ENCODE results near the gene COTL1.
"Not testable (repeated sequence)": the region's sequence is repeated elsewhere in the genome, so short reads cannot be mapped to it uniquely, and the experiment has no call there.

COTL1 gene

DNA sequence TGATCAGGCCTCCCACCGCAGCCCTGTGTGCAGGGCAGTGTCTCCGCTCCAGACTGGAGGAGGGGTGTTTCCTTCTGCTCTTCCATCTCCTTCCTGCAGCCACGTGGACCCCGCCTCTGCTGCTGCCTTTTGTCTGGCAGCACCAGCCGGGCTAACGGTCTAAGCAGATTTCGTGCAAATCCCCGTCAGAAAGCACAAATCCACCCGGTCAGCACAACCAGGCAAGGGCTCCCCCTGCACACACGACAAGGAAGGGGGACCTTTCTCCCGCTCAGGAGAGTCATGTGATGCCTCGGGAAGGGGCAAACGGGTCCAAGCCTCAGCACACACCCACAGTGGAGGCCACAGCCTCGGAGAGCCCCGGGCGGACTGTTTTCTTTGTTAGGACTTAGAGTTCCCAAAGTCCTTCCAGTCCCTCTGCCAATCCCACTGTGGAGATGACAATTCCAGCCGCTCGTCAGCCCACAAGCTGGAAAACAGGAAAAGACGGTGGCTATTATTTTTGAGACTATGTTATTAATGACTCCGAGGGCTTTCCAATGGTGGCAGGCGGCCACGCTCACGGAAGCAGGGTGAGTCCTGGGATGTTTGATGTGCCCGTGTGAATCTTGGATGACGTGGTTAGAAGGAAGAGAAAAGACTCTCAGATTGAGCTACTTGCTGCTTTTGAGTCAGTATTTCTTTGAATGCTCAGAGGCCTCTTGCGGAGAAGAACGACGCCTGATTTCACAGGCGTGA is 90.9 kb downstream of the COTL1 start:
- H3K4me1 ChIP-seq (ENCODE audit: control insufficient read depth in 1 of 2, insufficient read depth in 1 of 2, low read depth in 1 of 2, low read length in 1 of 2), result peaks cover 22 to 32% of the 10 kb centered on the region in 2 experiments
- peak overlapping the region in 1 of 2 experiments; percentile 22 for H3K4me3 ChIP-seq (ENCODE audit: low read depth in 1 of 2, low read length in 1 of 2)
- peak overlapping the region; percentile 80 for H3K27ac ChIP-seq
- H3K9me3 ChIP-seq, result no peaks in the 10 kb centered on the region
- no peaks in the 10 kb centered on the region for H3K36me3 ChIP-seq
- peaks cover 10% of the 10 kb centered on the region for H3K27me3 ChIP-seq
- TF ChIP-seq, protein P1, sequence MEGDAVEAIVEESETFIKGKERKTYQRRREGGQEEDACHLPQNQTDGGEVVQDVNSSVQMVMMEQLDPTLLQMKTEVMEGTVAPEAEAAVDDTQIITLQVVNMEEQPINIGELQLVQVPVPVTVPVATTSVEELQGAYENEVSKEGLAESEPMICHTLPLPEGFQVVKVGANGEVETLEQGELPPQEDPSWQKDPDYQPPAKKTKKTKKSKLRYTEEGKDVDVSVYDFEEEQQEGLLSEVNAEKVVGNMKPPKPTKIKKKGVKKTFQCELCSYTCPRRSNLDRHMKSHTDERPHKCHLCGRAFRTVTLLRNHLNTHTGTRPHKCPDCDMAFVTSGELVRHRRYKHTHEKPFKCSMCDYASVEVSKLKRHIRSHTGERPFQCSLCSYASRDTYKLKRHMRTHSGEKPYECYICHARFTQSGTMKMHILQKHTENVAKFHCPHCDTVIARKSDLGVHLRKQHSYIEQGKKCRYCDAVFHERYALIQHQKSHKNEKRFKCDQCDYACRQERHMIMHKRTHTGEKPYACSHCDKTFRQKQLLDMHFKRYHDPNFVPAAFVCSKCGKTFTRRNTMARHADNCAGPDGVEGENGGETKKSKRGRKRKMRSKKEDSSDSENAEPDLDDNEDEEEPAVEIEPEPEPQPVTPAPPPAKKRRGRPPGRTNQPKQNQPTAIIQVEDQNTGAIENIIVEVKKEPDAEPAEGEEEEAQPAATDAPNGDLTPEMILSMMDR (IDR thresholded peaks at IDR 0.05), result no peak

DNA sequence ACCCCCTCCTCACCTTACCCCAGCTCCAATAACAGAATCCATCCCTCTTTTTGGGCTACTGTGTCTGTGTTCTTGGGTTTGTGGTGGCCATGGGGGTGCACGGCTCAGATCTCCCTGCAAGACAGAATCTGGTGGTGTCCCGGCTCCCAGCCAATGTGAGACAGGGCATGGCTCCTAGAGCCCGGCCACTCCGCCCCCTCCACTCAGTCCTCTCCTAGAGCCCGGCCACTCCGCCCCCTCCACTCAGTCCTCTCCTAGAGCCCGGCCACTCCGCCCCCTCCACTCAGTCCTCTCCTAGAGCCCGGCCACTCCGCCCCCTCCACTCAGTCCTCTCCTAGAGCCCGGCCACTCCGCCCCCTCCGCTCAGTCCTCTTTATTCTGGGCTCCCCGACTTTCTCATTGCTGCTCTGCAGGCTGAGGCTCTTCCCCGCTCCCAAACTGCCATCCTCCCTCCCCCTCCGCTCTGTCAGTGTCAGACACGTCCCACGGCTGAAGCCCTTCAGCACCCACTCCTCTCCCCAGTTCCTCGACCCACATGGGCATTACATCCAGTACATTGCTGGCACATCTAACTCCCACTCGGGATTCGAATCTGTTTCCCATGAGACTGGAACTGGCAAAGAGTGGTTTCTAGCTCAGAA is 92.8 kb downstream of the COTL1 start:
- peaks cover 22 to 32% of the 10 kb centered on the region in 2 experiments for H3K4me1 ChIP-seq (ENCODE audit: control insufficient read depth in 1 of 2, insufficient read depth in 1 of 2, low read depth in 1 of 2, low read length in 1 of 2)
- H3K27me3 ChIP-seq; H3K9me3 ChIP-seq; H3K4me3 ChIP-seq (ENCODE audit: low read depth in 1 of 2, low read length in 1 of 2); H3K27ac ChIP-seq; H3K36me3 ChIP-seq: not testable (repeated sequence)

DNA sequence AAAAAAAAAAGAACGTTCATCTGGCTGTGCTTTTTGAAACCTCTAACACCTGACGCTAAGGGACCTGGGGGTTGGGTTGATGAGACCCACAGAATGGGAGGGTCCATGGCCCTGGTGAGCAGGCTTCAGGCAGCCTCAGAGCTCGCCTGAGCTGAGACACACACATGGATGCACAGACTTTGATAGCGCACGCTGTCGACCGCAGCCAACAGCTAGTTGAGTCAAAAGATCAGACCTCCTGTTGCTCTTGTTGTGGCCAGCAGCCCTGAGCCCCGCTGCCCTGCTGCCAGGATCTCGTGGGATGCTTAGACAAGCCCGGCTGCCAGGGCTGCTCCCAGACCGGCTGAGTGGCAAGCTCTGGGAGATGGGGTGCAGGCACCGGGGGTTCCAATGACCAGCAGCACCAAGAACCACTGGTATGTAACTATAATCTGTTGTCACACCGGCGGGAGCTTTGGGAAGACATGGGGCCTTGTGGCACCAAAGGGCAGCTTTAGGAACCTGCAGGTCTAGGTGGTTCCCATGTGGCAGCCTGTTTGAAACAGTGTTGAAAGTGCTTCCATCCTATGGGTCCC is 93.4 kb downstream of the COTL1 start:
- Histone ChIP-seq H3K4me3 (ENCODE audit: low read depth in 1 of 2, low read length in 1 of 2) (no peak overlapping the region), H3K36me3 (no peaks in the 10 kb centered on the region), H3K9me3 (no peaks in the 10 kb centered on the region), H3K27ac (no peak overlapping the region), H3K4me1 (ENCODE audit: control insufficient read depth in 1 of 2, insufficient read depth in 1 of 2, low read depth in 1 of 2, low read length in 1 of 2) (peaks cover 22 to 32% of the 10 kb centered on the region in 2 experiments), H3K27me3 (no peaks in the 10 kb centered on the region)
- TF ChIP-seq, protein P1 (IDR thresholded peaks at IDR 0.05), result no peak

DNA sequence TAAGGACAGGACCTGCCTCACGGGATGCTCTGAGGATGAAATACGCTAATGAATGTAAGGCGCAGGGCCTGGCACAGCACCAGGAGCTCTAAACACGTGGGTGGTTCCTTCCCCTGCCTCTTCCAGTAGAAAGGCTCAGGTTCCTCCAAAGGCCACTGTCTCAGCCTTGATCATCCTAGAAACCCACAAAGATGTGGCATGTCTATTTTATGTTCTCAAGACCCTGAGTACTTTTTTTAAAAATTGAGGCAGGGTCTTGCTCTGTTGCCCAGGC is 96.4 kb downstream of the COTL1 start:
- no peaks in the 10 kb centered on the region for H3K27me3 ChIP-seq
- TF ChIP-seq, protein P1 (IDR thresholded peaks at IDR 0.05), result no peak
- H3K4me3 ChIP-seq (ENCODE audit: low read depth in 1 of 2, low read length in 1 of 2), result no peak overlapping the region
- H3K9me3 ChIP-seq, result no peaks in the 10 kb centered on the region
- H3K4me1 ChIP-seq (ENCODE audit: control insufficient read depth in 1 of 2, insufficient read depth in 1 of 2, low read depth in 1 of 2, low read length in 1 of 2), result peaks cover 2 to 5% of the 10 kb centered on the region in 2 experiments
- no peak overlapping the region for H3K27ac ChIP-seq
- H3K36me3 ChIP-seq, result no peaks in the 10 kb centered on the region

DNA sequence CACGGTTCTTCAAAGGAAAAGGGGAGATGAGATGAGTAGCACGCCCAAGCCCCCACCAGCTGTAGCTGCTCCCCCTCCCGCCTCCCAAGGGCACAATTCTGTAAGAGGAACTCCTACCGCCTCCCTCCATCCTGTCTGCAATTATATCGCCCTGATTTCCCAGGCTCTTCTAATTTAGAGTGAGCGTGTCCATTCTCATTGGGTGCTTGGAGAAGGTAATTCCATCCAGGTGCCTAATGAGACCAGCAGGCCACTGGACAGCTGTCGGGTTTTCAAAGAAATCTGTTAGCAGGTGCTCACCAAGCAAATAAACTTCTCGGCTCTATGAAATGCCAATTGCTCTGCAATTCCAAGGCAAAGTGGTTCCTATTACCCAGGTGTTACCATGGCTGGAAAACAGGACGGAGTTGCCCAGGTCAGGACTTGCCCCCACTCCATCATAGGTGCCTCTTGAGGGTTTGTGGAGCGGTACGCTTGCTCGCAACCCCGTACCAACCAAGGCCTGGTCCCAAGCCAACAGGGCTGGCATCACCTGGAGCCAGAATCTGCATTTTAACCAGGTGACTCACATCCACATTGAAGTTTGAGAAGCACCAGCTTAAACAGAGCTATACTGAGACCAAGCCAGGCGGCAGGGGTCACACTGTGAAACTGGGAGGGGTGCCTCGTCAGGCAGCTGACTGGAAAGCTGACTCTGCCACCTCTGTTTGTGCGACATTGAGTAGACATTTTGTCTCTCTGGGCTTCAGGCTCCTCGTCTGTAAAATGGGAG is 97.0 kb downstream of the COTL1 start:
- TF ChIP-seq, protein P1 (IDR thresholded peaks at IDR 0.05), result no peak
- no peak overlapping the region for H3K27ac ChIP-seq
- H3K4me1 ChIP-seq (ENCODE audit: control insufficient read depth in 1 of 2, insufficient read depth in 1 of 2, low read depth in 1 of 2, low read length in 1 of 2), result peaks cover 4% of the 10 kb centered on the region in 2 experiments
- H3K4me3 ChIP-seq (ENCODE audit: low read depth in 1 of 2, low read length in 1 of 2), result no peak overlapping the region
- H3K36me3 ChIP-seq, result no peaks in the 10 kb centered on the region
- H3K9me3 ChIP-seq, result no peaks in the 10 kb centered on the region
- H3K27me3 ChIP-seq, result no peaks in the 10 kb centered on the region
